SK-N-SH (cell line): ENCODE results near the gene ASIC4. TPM values are rescaled to one million over a fixed set of nuclear protein-coding genes. Genes with fewer than 3 reads are reported as not detected.

Experiments used
- CTCF ChIA-PET: fragments of 300-600, 350-600 bp; formaldehyde crosslinking; extraction: SDS; loops from one replicate; lab custom pipeline; 2021; lab: Yijun Ruan, JAX
- POLR2A ChIA-PET: fragments of 350-600 bp; sonication (Branson Sonifier 250); formaldehyde crosslinking; extraction: SDS; loops from one replicate; lab custom pipeline; 2020; ENCODE audit warnings: antibody characterized with exemption, inconsistent platforms; lab: Yijun Ruan, JAX
- DNase-seq: peaks from one replicate; pipeline ENCODE4 v3.0.0; 2012
- H2AFZ ChIP-seq: fragments of 200-600 bp; sonication (generic); 2 replicates; pipeline ENCODE4 v1.8.1; 2016; ENCODE audit warnings: antibody characterized with exemption, mild to moderate bottlenecking, low read depth
- H3F3A ChIP-seq: fragments of 200-600 bp; sonication (generic); replicated peaks from 2 replicates; pipeline ENCODE3; 2016; ENCODE audit warnings: antibody characterized with exemption, mild to moderate bottlenecking; ENCODE audit not compliant: insufficient read depth
- H3K27ac ChIP-seq, 2 experiments: fragments of 200-500 bp in 1 of 2; fragments of 200-600 bp in 1 of 2; sonication (Bioruptor generic) in 1 of 2; sonication (generic), shearing (Covaris generic) in 1 of 2; 2 replicates each; pipeline versions ENCODE4 v1.5.1 to v1.6.1; 2014 to 2016; ENCODE audit warnings: low read depth in 2 of 2, inconsistent platforms in 1 of 2, low read length in 1 of 2, mild to moderate bottlenecking in 1 of 2, mixed read lengths in 1 of 2
- H3K27me3 ChIP-seq: fragments of 200-600 bp; sonication (generic), shearing (Covaris generic); 2 replicates; pipeline ENCODE4 v1.6.1; 2016; ENCODE audit warnings: mixed run types; ENCODE audit not compliant: insufficient read depth
- H3K36me3 ChIP-seq, 2 experiments: fragments of 200-500 bp in 1 of 2; fragments of 200-600 bp in 1 of 2; sonication (Bioruptor generic) in 1 of 2; sonication (generic) in 1 of 2; replicated peaks in 1 of 2; 2 replicates each; pipeline versions ENCODE3 to v1.5.1; 2014 to 2016; ENCODE audit warnings: low read length in 1 of 2, mild to moderate bottlenecking in 1 of 2; ENCODE audit not compliant: insufficient read depth in 2 of 2, control insufficient read depth in 1 of 2
- H3K4me1 ChIP-seq, 2 experiments: fragments of 200-500 bp in 1 of 2; fragments of 200-600 bp in 1 of 2; sonication (Bioruptor generic) in 1 of 2; sonication (generic), shearing (Covaris generic) in 1 of 2; 2 replicates each; pipeline versions ENCODE4 v1.5.1 to v1.6.1; 2014 to 2016; ENCODE audit warnings: low read depth in 1 of 2, low read length in 1 of 2, mixed run types in 1 of 2; ENCODE audit not compliant: insufficient read depth in 2 of 2, control insufficient read depth in 1 of 2
- H3K4me2 ChIP-seq: fragments of 200-600 bp; sonication (generic), shearing (Covaris generic); 2 replicates; pipeline ENCODE4 v1.6.1; 2017; ENCODE audit warnings: mixed run types
- H3K4me3 ChIP-seq, 2 experiments: fragments of 200-500 bp in 1 of 2; fragments of 200-600 bp in 1 of 2; sonication (Bioruptor generic) in 1 of 2; sonication (generic), shearing (Covaris generic) in 1 of 2; 2 replicates each; pipeline versions ENCODE4 v1.5.1 to v1.8.1; 2014 to 2016; ENCODE audit warnings: low read depth in 2 of 2, inconsistent platforms in 1 of 2, low read length in 1 of 2, mild to moderate bottlenecking in 1 of 2, mixed read lengths in 1 of 2, moderate library complexity in 1 of 2
- H3K79me2 ChIP-seq: fragments of 200-600 bp; sonication (generic); 2 replicates; pipeline ENCODE4 v1.8.1; 2017; ENCODE audit warnings: mild to moderate bottlenecking; ENCODE audit not compliant: insufficient read depth
- H3K9ac ChIP-seq: fragments of 200-600 bp; sonication (generic); 2 replicates; pipeline ENCODE4 v1.6.1; 2017; ENCODE audit warnings: mixed run types
- H3K9me2 ChIP-seq: fragments of 200-600 bp; sonication (generic); 2 replicates; pipeline ENCODE4 v1.6.1; 2017; ENCODE audit warnings: mixed run types
- H3K9me3 ChIP-seq: fragments of 200-600 bp; sonication (generic); 2 replicates; pipeline ENCODE4 v1.6.1; 2017; ENCODE audit warnings: mixed run types, mild to moderate bottlenecking, moderate library complexity
- H4K20me1 ChIP-seq: fragments of 200-600 bp; sonication (generic); 2 replicates; pipeline ENCODE4 v1.6.1; 2017; ENCODE audit warnings: mild to moderate bottlenecking, mixed run types; ENCODE audit not compliant: insufficient read depth
- CHD2 ChIP-seq: fragments of 150-350 bp; IDR thresholded peaks from 2 replicates; pipeline ENCODE4 v1.6.1; 2018; ENCODE audit warnings: low read length; ENCODE audit not compliant: partially characterized antibody
- EP300 ChIP-seq, 2 experiments: IDR thresholded peaks; 2 replicates each; pipeline versions ENCODE4 v1.4.0 to v1.6.1; 2012; ENCODE audit warnings: borderline replicate concordance in 1 of 2, low read depth in 1 of 2, low read length in 1 of 2
- GABPA ChIP-seq: IDR thresholded peaks from 2 replicates; pipeline ENCODE4 v1.4.0; 2012; ENCODE audit warnings: low read depth, mild to moderate bottlenecking
- JUND ChIP-seq: IDR thresholded peaks from 2 replicates; pipeline ENCODE4 v1.4.0; 2012
- MAX ChIP-seq: IDR thresholded peaks from 2 replicates; pipeline ENCODE4 v1.4.0; 2012; ENCODE audit warnings: low read depth
- PBX3 ChIP-seq: IDR thresholded peaks from 2 replicates; pipeline ENCODE4; 2012
- RAD21 ChIP-seq: IDR thresholded peaks from 2 replicates; pipeline ENCODE4 v1.6.1; 2012; ENCODE audit warnings: mild to moderate bottlenecking, low read length
- RFX5 ChIP-seq: IDR thresholded peaks from 2 replicates; pipeline ENCODE4 v1.6.1; 2012; ENCODE audit warnings: mild to moderate bottlenecking, improper control_type of control experiment, low read length
- RXRA ChIP-seq: IDR thresholded peaks from 2 replicates; pipeline ENCODE4 v1.4.0; 2012; ENCODE audit warnings: low read depth, mild to moderate bottlenecking, borderline replicate concordance
- SMC3 ChIP-seq: IDR thresholded peaks from 2 replicates; pipeline ENCODE4 v1.6.1; 2012; ENCODE audit warnings: low read depth, low read length, improper control_type of control experiment
- YY1 ChIP-seq: IDR thresholded peaks from 2 replicates; pipeline ENCODE4 v1.4.0; 2012; ENCODE audit warnings: low read depth, mild to moderate bottlenecking
- WGBS: methylation state at CpG from one replicate; pipeline ENCODE4 v1.1.6; 2017; ENCODE audit warnings: low lambda C conversion rate; 5-methylcytosine and 5-hydroxymethylcytosine counted together
- polyA plus RNA-seq, 3 experiments: library from polyadenylated mRNA; depleted of rRNA; stranded (reverse); fragments of >200 nt; gene quantifications; 2 replicates each; pipeline ENCODE4 v1.2.3, GENCODE V29; 2012
- TF ChIP-seq, protein P1 (sequence below): IDR thresholded peaks from 2 replicates; pipeline ENCODE4 v1.4.0; 2012; ENCODE audit warnings: low read depth, borderline replicate concordance

The ASIC4 gene
- polyA plus RNA-seq, 1 of the 3 experiments (the other 2 are of a cell fraction), result 0.05 TPM

GRCh38 chr2:219496825-219497494 lies 17.3 kb upstream of the ASIC4 start:
- peak overlapping the region; percentile 98; the same call in 1 of the 2 replicates for H3K4me2 ChIP-seq
- H3K9ac ChIP-seq, result no peak overlapping the region
- peak overlapping the region in 1 of 2 experiments; percentile 99; a peak in 2 of 4 replicates for H3K27ac ChIP-seq
- H3F3A ChIP-seq, result no peaks in the 10 kb centered on the region
- no peak overlapping the region for H2AFZ ChIP-seq
- no peaks in the 10 kb centered on the region for H3K27me3 ChIP-seq
- no peaks in the 10 kb centered on the region for H4K20me1 ChIP-seq
- peaks cover 4 to 7% of the 10 kb centered on the region in 2 experiments for H3K36me3 ChIP-seq
- TF ChIP-seq SMC3 (no peak), GABPA (no peak), RFX5 (no peak), YY1 (no peak), RAD21 (no peak), JUND (no peak), EP300 (IDR thresholded peaks at IDR 0.05; ENCODE audit: borderline replicate concordance in 1 of 2, low read depth in 1 of 2, low read length in 1 of 2) (no peak), RXRA (no peak), PBX3 (no peak)
- TF ChIP-seq, protein P1, sequence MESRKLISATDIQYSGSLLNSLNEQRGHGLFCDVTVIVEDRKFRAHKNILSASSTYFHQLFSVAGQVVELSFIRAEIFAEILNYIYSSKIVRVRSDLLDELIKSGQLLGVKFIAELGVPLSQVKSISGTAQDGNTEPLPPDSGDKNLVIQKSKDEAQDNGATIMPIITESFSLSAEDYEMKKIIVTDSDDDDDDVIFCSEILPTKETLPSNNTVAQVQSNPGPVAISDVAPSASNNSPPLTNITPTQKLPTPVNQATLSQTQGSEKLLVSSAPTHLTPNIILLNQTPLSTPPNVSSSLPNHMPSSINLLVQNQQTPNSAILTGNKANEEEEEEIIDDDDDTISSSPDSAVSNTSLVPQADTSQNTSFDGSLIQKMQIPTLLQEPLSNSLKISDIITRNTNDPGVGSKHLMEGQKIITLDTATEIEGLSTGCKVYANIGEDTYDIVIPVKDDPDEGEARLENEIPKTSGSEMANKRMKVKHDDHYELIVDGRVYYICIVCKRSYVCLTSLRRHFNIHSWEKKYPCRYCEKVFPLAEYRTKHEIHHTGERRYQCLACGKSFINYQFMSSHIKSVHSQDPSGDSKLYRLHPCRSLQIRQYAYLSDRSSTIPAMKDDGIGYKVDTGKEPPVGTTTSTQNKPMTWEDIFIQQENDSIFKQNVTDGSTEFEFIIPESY, result no peak
- ChIA-PET POLR2A (interaction anchor here (0.8 to 4.6 kb wide), 9 partner anchors 10 to 108 kb away, joined by 3 to 53 read pairs (median 12); partner anchors contain the start of genes ASIC4, CHPF and TMEM198), CTCF (interaction anchor here (0.6 to 62.1 kb wide), 10 partner anchors 3 to 94 kb away, joined by 3 to 2824 read pairs (median 5); partner anchors contain the start of genes ASIC4, CHPF, GMPPA and TMEM198)
- peaks cover 20% of the 10 kb centered on the region for H3K79me2 ChIP-seq
- WGBS, result 94% methylated on average over 39 of the region's 61 CpGs
- H3K4me3 ChIP-seq, result no peak overlapping the region
- H3K9me3 ChIP-seq, result no peaks in the 10 kb centered on the region
- DNase-seq, result no peak
- H3K9me2 ChIP-seq, result no peaks in the 10 kb centered on the region
- H3K4me1 ChIP-seq, result peaks cover 16 to 56% of the 10 kb centered on the region in 2 experiments

GRCh38 chr2:219497495-219498279 lies 16.6 kb upstream of the ASIC4 start:
- ChIA-PET CTCF (interaction anchor here (1.0 to 62.1 kb wide), 4 partner anchors 3 to 95 kb away, joined by 3 to 2824 read pairs (median 1416); partner anchors contain the start of genes ASIC4, CHPF, GMPPA and TMEM198), POLR2A (interaction anchor here (0.7 to 4.6 kb wide), 12 partner anchors 9 to 109 kb away, joined by 3 to 53 read pairs (median 10); partner anchors contain the start of genes ASIC4, CHPF and TMEM198)
- H3K4me2 ChIP-seq, result peak overlapping the region; percentile 98
- H2AFZ ChIP-seq, result peak overlapping the region; percentile 78
- peak overlapping the region; percentile 90 for H3K9ac ChIP-seq
- H3K4me1 ChIP-seq, result peaks cover 16 to 63% of the 10 kb centered on the region in 2 experiments
- peak overlapping the region; percentile 81 to 85 for H3K4me3 ChIP-seq
- no peaks in the 10 kb centered on the region for H3K27me3 ChIP-seq
- H3K27ac ChIP-seq, result peak overlapping the region; percentile 81 to 99
- peaks cover 20% of the 10 kb centered on the region for H3K79me2 ChIP-seq
- H3K9me3 ChIP-seq, result no peaks in the 10 kb centered on the region
- peak; percentile 70; the same call in 1 of the 2 replicates for TF ChIP-seq MAX
- no peak for TF ChIP-seq SMC3
- peak; percentile 12 for TF ChIP-seq CHD2
- DNase-seq, result peak; percentile 94
- peaks cover 3 to 7% of the 10 kb centered on the region in 2 experiments for H3K36me3 ChIP-seq
- no peaks in the 10 kb centered on the region for H4K20me1 ChIP-seq
- 49% methylated on average over 29 of the region's 59 CpGs for WGBS
- no peaks in the 10 kb centered on the region for H3F3A ChIP-seq
- no peaks in the 10 kb centered on the region for H3K9me2 ChIP-seq
